Thyroid gland (tissue), 4 donors: ENCODE results near the gene OSMR.

ENCODE experiments used
- POLR2A ChIP-seq, 2 donors: fragments of 450-650 bp; IDR thresholded peaks; one replicate each; pipeline ENCODE4 v1.6.1; 2017; ENCODE audit warnings: antibody characterized with exemption in 2 of 2, mild to moderate bottlenecking in 2 of 2, moderate library complexity in 1 of 2
- TF ChIP-seq, protein P1 (sequence below), 6 experiments: fragments of 200-600 bp in 3 of 6; fragments of 450-650 bp in 3 of 6; sonication (generic) in 3 of 6; IDR thresholded peaks; one replicate each; pipeline ENCODE4 v1.5.1; 2016 to 2019; ENCODE audit warnings: antibody characterized with exemption in 6 of 6, mild to moderate bottlenecking in 2 of 6, inconsistent platforms in 1 of 6, moderate library complexity in 1 of 6

DNA sequence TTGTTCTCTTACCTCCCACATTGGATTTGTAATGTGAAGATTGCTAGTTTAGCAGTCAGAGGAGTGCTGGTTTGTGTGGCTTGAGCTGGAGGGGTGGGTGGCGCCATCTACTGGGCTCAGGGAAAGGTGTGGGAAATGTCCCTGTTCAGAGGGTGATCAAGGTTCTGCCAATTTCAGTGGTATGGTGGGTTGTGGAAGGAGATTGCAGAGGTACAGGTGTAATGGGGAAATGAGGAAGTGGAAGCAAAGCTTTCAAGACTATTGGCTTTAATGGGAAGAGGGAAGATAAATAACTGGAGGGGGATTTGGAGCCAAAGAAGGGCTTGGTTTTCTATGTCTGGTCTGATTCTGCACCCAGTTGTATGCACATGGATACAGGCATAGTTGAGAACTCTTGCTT is 76.4 kb downstream of the OSMR start:
- TF ChIP-seq, protein P1, sequence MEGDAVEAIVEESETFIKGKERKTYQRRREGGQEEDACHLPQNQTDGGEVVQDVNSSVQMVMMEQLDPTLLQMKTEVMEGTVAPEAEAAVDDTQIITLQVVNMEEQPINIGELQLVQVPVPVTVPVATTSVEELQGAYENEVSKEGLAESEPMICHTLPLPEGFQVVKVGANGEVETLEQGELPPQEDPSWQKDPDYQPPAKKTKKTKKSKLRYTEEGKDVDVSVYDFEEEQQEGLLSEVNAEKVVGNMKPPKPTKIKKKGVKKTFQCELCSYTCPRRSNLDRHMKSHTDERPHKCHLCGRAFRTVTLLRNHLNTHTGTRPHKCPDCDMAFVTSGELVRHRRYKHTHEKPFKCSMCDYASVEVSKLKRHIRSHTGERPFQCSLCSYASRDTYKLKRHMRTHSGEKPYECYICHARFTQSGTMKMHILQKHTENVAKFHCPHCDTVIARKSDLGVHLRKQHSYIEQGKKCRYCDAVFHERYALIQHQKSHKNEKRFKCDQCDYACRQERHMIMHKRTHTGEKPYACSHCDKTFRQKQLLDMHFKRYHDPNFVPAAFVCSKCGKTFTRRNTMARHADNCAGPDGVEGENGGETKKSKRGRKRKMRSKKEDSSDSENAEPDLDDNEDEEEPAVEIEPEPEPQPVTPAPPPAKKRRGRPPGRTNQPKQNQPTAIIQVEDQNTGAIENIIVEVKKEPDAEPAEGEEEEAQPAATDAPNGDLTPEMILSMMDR (IDR thresholded peaks at IDR 0.05) = peak in 5 of 6 experiments; percentile 37 to 80 (median 60)
- TF ChIP-seq POLR2A (IDR thresholded peaks at IDR 0.05) = no peak
